ENCODE results near the gene UNC79.

The UNC79 gene

DNA sequence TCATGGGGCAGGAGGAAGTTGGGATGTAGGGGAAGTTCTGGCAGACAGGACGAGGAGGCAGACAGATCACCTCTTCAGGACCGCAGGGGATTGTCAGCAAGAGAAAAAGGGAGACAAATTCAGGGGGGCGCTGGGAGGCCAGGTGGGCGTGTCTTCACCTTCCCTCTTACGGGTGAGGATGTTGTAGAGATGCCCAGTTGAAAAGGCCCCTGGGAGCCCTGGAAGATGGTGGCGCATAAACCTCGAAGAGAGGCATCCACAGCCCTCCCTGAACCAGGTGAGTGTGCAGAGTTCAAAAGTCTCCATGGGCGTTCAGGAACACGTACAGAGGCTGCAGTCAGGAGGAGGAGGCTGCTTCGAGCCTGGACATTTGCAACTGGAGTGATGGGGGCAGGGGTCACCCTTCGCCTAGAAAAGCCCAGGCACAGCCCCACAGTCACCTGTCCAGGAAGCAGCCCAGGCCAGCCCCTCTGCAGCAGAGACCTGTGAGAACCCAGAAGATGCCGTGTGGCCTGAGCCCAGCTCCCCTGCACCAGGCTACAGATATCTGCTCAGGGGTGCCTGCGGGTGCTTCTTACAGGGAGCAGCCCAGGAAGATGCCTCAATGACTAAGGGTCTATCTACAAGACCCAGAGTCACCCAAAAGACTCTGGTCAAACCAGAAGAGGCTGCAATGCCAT lies 283.1 kb downstream of the UNC79 start:
- H3K4me3 ChIP-seq (ENCODE audit: low read depth, low read length), result no peak overlapping the region
- no peak for DNase-seq (ENCODE audit: low read depth)
- TF ChIP-seq, protein P1, sequence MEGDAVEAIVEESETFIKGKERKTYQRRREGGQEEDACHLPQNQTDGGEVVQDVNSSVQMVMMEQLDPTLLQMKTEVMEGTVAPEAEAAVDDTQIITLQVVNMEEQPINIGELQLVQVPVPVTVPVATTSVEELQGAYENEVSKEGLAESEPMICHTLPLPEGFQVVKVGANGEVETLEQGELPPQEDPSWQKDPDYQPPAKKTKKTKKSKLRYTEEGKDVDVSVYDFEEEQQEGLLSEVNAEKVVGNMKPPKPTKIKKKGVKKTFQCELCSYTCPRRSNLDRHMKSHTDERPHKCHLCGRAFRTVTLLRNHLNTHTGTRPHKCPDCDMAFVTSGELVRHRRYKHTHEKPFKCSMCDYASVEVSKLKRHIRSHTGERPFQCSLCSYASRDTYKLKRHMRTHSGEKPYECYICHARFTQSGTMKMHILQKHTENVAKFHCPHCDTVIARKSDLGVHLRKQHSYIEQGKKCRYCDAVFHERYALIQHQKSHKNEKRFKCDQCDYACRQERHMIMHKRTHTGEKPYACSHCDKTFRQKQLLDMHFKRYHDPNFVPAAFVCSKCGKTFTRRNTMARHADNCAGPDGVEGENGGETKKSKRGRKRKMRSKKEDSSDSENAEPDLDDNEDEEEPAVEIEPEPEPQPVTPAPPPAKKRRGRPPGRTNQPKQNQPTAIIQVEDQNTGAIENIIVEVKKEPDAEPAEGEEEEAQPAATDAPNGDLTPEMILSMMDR (IDR thresholded peaks at IDR 0.05; ENCODE audit: control insufficient read depth, extremely low read depth, insufficient read depth), result no peak

DNA sequence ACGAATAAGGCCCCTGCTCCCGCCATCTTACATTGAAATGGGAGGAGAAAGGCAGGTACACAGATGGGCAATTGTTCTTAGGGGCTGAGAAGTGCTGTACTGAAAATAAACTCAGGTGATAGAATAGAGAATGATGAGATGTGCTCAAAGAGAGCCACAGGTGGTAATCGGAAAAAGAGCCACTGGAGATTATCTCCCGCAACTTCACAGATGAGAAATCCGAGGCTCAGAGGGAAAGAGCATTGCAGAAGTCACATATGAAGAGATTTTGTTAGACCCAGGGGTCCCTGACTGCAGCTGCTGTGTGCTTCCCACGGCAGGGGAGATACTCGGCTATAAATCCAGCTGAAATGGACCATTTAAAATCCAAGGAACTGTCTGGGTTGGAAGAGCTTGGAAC lies 283.9 kb downstream of the UNC79 start:
- H3K4me3 ChIP-seq (ENCODE audit: low read depth, low read length), result no peak overlapping the region
- no peak for DNase-seq (ENCODE audit: low read depth)
- TF ChIP-seq, protein P1 (IDR thresholded peaks at IDR 0.05; ENCODE audit: control insufficient read depth, extremely low read depth, insufficient read depth), result no peak

DNA sequence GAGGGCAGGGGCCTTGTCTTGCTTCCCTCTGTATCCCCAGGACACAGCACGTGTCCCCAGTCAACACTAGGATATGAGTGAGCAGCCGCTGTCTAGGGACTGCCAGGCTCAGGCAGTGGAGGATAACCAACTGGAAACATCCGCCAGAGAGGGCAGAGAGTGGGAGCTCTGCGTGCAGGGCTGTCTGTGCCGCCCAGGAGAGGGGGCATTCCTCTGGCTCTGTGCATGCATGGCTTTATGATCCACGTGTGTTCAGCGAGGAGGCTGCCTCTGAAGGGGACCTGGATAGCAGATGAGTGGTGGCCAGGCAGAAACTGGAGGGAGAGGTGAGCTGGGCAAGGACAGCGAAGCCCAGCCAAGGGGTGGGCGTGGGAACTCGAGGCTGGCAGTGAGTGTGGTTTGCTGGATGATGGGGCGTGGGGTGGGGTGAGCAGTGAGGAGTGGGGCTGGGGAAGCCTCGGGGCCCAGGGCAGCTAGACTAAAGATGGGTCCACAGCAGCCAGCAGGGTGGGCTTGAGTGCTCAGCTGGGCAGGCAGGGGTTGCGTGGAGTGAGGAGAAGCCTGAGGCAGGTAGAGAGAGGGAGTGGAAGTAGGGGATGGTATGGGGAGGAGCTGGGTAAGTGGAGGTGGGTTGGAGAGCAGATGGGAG lies 284.7 kb downstream of the UNC79 start:
- no peak overlapping the region for H3K4me3 ChIP-seq (ENCODE audit: low read depth, low read length)
- TF ChIP-seq, protein P1 (IDR thresholded peaks at IDR 0.05; ENCODE audit: control insufficient read depth, extremely low read depth, insufficient read depth), result no peak
- no peak for DNase-seq (ENCODE audit: low read depth)

DNA sequence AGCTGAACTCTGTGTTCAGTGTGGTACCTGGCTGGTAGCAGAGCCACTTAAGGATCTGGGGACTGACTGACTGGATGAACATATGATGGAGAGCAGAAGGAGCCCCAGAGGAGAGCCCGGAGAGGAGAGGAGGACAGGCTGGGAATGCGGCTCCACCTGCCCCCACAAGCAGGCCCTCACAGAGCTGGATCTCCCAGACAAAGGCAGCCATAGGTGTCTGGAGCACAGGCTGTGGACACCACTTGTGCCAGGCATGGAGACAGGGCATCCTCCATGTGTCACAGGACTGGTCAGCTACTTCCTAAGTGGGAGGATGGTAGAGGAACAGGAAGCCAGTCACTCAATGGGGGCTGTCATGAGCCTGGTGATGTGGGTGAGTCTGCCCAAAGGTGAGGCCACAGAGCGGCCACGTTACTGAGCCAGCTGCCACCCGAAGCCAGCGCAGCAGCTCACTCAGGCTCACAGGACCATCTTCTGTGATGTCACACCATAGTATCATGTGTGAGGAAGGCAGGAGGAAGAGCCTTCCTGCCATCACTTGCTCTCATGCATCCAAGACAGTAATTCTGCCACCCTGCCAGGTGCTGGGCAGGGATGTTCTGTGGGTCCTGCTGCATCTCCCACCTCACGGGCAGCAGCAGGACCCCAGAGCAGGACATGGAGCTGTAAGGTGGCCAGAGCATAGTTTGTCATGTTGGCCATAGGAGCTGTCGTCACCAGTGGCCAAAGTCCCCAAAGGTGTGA lies 285.4 kb downstream of the UNC79 start:
- TF ChIP-seq, protein P1 (IDR thresholded peaks at IDR 0.05; ENCODE audit: control insufficient read depth, extremely low read depth, insufficient read depth), result no peak
- H3K4me3 ChIP-seq (ENCODE audit: low read depth, low read length), result no peak overlapping the region

DNA sequence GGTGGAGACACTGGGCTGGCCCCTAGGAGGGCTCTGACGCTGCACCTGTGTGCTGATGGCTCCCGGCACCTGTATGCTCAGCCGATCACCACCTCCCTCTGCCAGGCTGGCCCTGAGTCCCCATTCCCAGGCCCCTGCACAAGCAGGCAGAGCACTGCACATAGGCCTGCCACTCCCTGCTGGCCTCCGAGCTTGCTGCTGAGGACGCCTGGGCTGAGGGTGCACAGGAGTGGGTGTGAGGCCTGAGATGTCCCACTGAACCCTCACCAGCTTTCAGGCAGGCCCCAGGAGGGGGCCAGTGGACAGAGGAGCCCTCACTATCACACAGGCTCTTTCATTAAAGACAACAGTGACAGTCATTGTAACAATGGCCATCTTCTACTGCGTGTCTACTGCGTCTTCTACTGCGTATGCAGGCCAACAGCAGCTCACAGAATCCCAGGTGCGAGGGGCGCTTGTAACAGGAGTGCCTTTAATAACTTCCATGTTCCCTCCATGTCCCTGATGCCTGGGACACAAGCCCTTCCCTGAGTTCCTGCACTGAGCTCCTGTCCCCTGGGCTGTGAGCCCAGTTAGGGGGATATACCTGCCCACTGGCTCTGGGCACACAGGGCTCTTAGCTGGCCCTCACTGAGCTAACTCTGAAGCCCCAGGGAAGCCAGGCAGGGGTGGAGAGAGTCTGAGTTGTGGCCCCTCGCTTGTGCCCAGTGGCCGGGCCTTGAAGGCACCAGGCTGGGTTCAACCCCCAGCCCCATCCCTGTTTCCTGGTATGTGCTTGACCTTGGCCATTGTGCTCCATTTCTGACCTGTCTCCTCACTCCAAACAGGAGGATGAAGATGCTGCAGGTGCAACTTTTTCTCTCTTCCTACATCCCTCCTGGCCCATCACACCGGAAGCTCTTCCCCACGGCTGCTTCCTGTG lies 286.3 kb downstream of the UNC79 start:
- no peak overlapping the region for H3K4me3 ChIP-seq (ENCODE audit: low read depth, low read length)
- no peak for DNase-seq (ENCODE audit: low read depth)
- TF ChIP-seq, protein P1 (IDR thresholded peaks at IDR 0.05; ENCODE audit: control insufficient read depth, extremely low read depth, insufficient read depth), result no peak

More for the DNA sequence above, 285.4 kb downstream of the UNC79 start:
- no peak for DNase-seq (ENCODE audit: low read depth)

DNA sequence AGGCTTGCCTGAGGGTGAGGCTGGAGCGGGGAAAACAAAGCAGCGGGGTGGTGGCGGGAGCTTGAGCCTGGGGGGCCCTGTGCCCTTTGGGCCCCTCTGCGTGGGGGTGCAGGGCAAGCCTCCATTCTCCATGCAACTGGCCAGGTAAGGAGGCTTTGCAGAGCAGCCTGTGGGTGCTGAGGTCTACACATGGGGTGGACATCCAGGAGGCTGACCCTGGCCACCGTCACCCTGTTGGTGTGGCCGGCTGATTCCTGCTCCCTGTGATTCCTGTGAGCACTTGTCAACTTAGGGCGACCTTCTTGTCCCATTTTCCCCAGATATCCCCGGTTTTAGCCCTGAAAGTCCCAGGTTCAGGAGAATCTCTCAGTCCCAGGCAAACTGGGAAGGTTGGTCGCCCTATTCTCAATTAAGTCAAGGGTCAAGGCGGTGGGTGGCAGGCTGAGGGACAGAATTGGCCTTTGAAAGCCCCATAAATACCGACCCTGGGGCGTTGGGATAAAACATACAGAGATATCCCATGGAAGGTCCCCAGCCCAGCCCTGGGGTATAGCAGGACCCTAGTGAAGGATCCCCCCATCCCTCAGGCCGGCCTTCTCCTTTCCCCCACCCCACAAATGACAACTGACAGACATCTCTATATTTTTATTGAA lies 287.1 kb downstream of the UNC79 start:
- TF ChIP-seq, protein P1 (IDR thresholded peaks at IDR 0.05; ENCODE audit: control insufficient read depth, extremely low read depth, insufficient read depth), result no peak
- no peak for DNase-seq (ENCODE audit: low read depth)
- no peak overlapping the region for H3K4me3 ChIP-seq (ENCODE audit: low read depth, low read length)
